RCC 7860 (cell line): Measurements from ENCODE around the gene LILRB3.
"Not testable (repeated sequence)": the region's sequence is repeated elsewhere in the genome, so short reads cannot be mapped to it uniquely, and the experiment has no call there.

Experiments
- DNase-seq: peaks from one replicate; pipeline ENCODE4 v3.0.0-alpha.2; 2015; ENCODE audit warnings: low spot score
- FAIRE-seq: peaks from 2 replicates; lab custom pipeline; 2012; peaks lifted over from hg19 to GRCh38; lab: Jason Lieb, UNC

LILRB3 gene

GRCh38 chr19:54171736-54172431, 50.9 kb downstream of the LILRB3 start:
- DNase-seq: not testable (repeated sequence)

DNA sequence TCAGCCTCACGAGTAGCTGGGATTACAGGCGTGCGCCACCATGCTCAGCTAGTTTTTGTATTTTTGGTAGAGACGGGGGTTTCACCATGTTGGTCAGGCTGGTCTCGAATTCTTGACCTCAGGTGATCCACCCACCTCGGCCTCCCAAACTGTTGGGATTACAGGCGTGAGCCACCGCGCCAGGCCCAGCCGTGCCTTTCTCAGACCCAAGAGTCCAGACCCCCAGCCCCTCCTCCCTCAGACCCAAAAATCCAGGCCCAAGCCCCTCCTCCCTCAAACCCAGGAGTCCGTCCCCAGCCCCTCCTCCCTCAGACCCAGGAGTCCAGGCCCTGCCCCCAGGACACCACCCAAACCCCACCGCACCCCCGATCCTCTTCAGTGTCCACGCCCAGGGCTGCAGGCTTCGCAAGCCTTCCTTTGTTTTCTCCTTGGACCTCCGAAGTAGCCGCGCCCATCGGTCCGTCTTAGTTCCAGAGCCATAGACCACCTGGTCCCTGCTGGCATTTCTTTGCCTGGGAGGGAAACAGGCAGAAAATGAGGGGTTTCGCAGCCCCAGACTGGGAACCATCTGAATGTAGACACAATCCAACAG, 53.6 kb downstream of the LILRB3 start:
- no peak for DNase-seq
- FAIRE-seq: no peak

More at GRCh38 chr19:54171736-54172431, 50.9 kb downstream of the LILRB3 start:
- not testable (repeated sequence) for FAIRE-seq

- DNase-seq (peak; percentile 56), FAIRE-seq (no peak)
Measured at GRCh38 chr19:54168174-54168917, 54.5 kb downstream of the LILRB3 start.
